ENCODE results near the gene LMF2. TPM values are rescaled to one million over a fixed set of nuclear protein-coding genes. Genes with fewer than 3 reads are reported as not detected.
"Not testable (repeated sequence)": the region's sequence is repeated elsewhere in the genome, so short reads cannot be mapped to it uniquely, and the experiment has no call there.

LMF2 gene
- total RNA-seq, 1 donor from 2014 or later = 65.8 TPM

- TF ChIP-seq CTCF (IDR thresholded peaks at IDR 0.05) = no peak
- Histone ChIP-seq H3K4me3 (no peak within 1 kb of the TSS), H3K36me3 (no peaks in the 10 kb centered on the region), H3K4me1 (peaks cover 33% of the 10 kb centered on the region), H3K27me3 (peaks cover 29% of the 10 kb centered on the region), H3K9me3 (no peaks in the 10 kb centered on the region), H3K27ac (peak within 1 kb of the TSS; percentile 48)
- no peak for ATAC-seq
- no peak for DNase-seq
- intact Hi-C loops (cut with DNase I) = no loop called here
Observed at GRCh38 chr22:50545522-50546325, 38.2 kb upstream of the LMF2 start, which contains the start of gene KLHDC7B. Gene KLHDC7B, plus strand, starts transcription at chr22:50545899. Its CDS starts 345 bp downstream, at chr22:50546244.

GRCh38 chr22:50544746-50545253, 37.3 kb upstream of the LMF2 start:
- Histone ChIP-seq H3K4me3 (peak overlapping the region; percentile 32), H3K27me3 (peaks cover 29% of the 10 kb centered on the region), H3K27ac (peak overlapping the region; percentile 48), H3K4me1 (peaks cover 42% of the 10 kb centered on the region), H3K36me3 (no peaks in the 10 kb centered on the region), H3K9me3 (no peaks in the 10 kb centered on the region)
- DNase-seq = peak; percentile 86
- no peak for TF ChIP-seq CTCF (IDR thresholded peaks at IDR 0.05)
- intact Hi-C loops (cut with DNase I) = no loop called here
- peak; percentile 25 for ATAC-seq

GRCh38 chr22:50544078-50544745, 36.7 kb upstream of the LMF2 start:
- DNase-seq = peak; percentile 93
- H3K4me3 ChIP-seq = peak overlapping the region; percentile 32
- peak; percentile 73 for TF ChIP-seq CTCF (IDR thresholded peaks at IDR 0.05)
- peaks cover 46% of the 10 kb centered on the region for H3K4me1 ChIP-seq
- peaks cover 28% of the 10 kb centered on the region for H3K27me3 ChIP-seq
- intact Hi-C loops (cut with DNase I) = no loop called here
- ATAC-seq = peak; percentile 68
- no peaks in the 10 kb centered on the region for H3K36me3 ChIP-seq
- peak overlapping the region; percentile 48 for H3K27ac ChIP-seq
- H3K9me3 ChIP-seq = no peaks in the 10 kb centered on the region

GRCh38 chr22:50542416-50542927, 35.0 kb upstream of the LMF2 start:
- H3K36me3 ChIP-seq = no peaks in the 10 kb centered on the region
- peak; percentile 30 for ATAC-seq
- H3K27ac ChIP-seq = peak overlapping the region; percentile 97
- peak overlapping the region; percentile 8 for H3K4me3 ChIP-seq
- no peaks in the 10 kb centered on the region for H3K9me3 ChIP-seq
- peaks cover 17% of the 10 kb centered on the region for H3K27me3 ChIP-seq
- peak; percentile 73 for DNase-seq
- peaks cover 47% of the 10 kb centered on the region for H3K4me1 ChIP-seq
- intact Hi-C loops (cut with DNase I) = no loop called here
- no peak for TF ChIP-seq CTCF (IDR thresholded peaks at IDR 0.05)

GRCh38 chr22:50541667-50542026, 34.1 kb upstream of the LMF2 start:
- intact Hi-C loops (cut with DNase I); H3K27me3 ChIP-seq; H3K9me3 ChIP-seq; H3K36me3 ChIP-seq: not testable (repeated sequence)
- H3K4me3 ChIP-seq = peak overlapping the region; percentile 8
- peaks cover 50% of the 10 kb centered on the region for H3K4me1 ChIP-seq
- ATAC-seq = peak; percentile 54
- peak overlapping the region; percentile 97 for H3K27ac ChIP-seq
- DNase-seq = peak; percentile 82

GRCh38 chr22:50540381-50540780, 32.9 kb upstream of the LMF2 start:
- ATAC-seq (no peak), DNase-seq (no peak)
- no peaks in the 10 kb centered on the region for H3K36me3 ChIP-seq
- no peak for TF ChIP-seq CTCF (IDR thresholded peaks at IDR 0.05)
- intact Hi-C loops (cut with DNase I) = no loop called here
- H3K27me3 ChIP-seq = no peaks in the 10 kb centered on the region
- no peaks in the 10 kb centered on the region for H3K9me3 ChIP-seq
- peaks cover 50% of the 10 kb centered on the region for H3K4me1 ChIP-seq
- no peak overlapping the region for H3K4me3 ChIP-seq
- H3K27ac ChIP-seq = peak overlapping the region; percentile 97
